OCI-LY1 (cell line): ENCODE results near the gene KRT39.

ENCODE experiments used
- H2AFZ ChIP-seq: fragments of 200-600 bp; sonication (generic), shearing (Covaris generic); 2 replicates; pipeline ENCODE4 v1.6.0; 2014; ENCODE audit warnings: antibody characterized with exemption, mild to moderate bottlenecking, low read length
- H3F3A ChIP-seq: fragments of 200-600 bp; sonication (generic), shearing (Covaris generic); 2 replicates; pipeline ENCODE4 v1.6.0; 2014; ENCODE audit warnings: mild to moderate bottlenecking, antibody characterized with exemption, low read length, moderate library complexity; ENCODE audit not compliant: insufficient read depth
- H3K27ac ChIP-seq: fragments of 200-600 bp; sonication (generic); 2 replicates; pipeline ENCODE4 v1.5.1; 2014; ENCODE audit warnings: low read length, mixed run types, mild to moderate bottlenecking, low read depth; ENCODE audit not compliant: poor library complexity, severe bottlenecking
- H3K27me3 ChIP-seq: fragments of 200-600 bp; sonication (generic); 2 replicates; pipeline ENCODE4 v1.6.0; 2014; ENCODE audit warnings: antibody characterized with exemption, mild to moderate bottlenecking, low read length, moderate library complexity; ENCODE audit not compliant: insufficient read depth
- H3K36me3 ChIP-seq: fragments of 200-600 bp; sonication (generic); 2 replicates; pipeline ENCODE4 v1.6.1; 2014; ENCODE audit warnings: mild to moderate bottlenecking, antibody characterized with exemption, low read length, moderate library complexity, mixed read lengths; ENCODE audit not compliant: insufficient read depth
- H3K4me1 ChIP-seq: fragments of 200-600 bp; sonication (generic); 2 replicates; pipeline ENCODE4 v1.5.1; 2014; ENCODE audit warnings: mild to moderate bottlenecking, low read length, moderate library complexity; ENCODE audit not compliant: insufficient read depth, severe bottlenecking
- H3K4me2 ChIP-seq: fragments of 200-600 bp; sonication (generic), shearing (Covaris generic); 2 replicates; pipeline ENCODE4 v1.6.1; 2014; ENCODE audit warnings: low read length
- H3K4me3 ChIP-seq: fragments of 200-600 bp; sonication (generic); 2 replicates; pipeline ENCODE4 v1.5.1; 2014; ENCODE audit warnings: low read length, low read depth, mild to moderate bottlenecking, mixed read lengths; ENCODE audit not compliant: poor library complexity, severe bottlenecking
- H3K79me2 ChIP-seq: fragments of 200-600 bp; shearing (Covaris generic); 2 replicates; pipeline ENCODE4 v1.6.1; 2016; ENCODE audit warnings: mixed run types, low read length, mixed read lengths; ENCODE audit not compliant: insufficient read depth
- H3K9ac ChIP-seq: fragments of 200-600 bp; sonication (generic), shearing (Covaris generic); 2 replicates; pipeline ENCODE4 v1.6.1; 2014; ENCODE audit warnings: mild to moderate bottlenecking, low read length, mixed read lengths
- H3K9me2 ChIP-seq: fragments of 200-600 bp; sonication (generic), shearing (Covaris generic); 2 replicates; pipeline ENCODE4 v1.6.1; 2014; ENCODE audit warnings: low read depth, mild to moderate bottlenecking, low read length, mixed read lengths
- H3K9me3 ChIP-seq: fragments of 200-600 bp; shearing (Covaris generic); 2 replicates; pipeline ENCODE4 v1.6.1; 2014; ENCODE audit warnings: low read length, mixed read lengths
- H4K20me1 ChIP-seq: fragments of 200-600 bp; sonication (generic), shearing (Covaris generic); 2 replicates; pipeline ENCODE4 v1.6.0; 2016; ENCODE audit warnings: mild to moderate bottlenecking, low read length; ENCODE audit not compliant: insufficient read depth
- EZH2 ChIP-seq: fragments of 200-600 bp; sonication (generic), shearing (Covaris generic); IDR thresholded peaks from 2 replicates; pipeline ENCODE4 v1.8.0; 2017; ENCODE audit warnings: borderline replicate concordance, mixed run types, mild to moderate bottlenecking, antibody characterized with exemption, low read length, moderate library complexity, mixed read lengths
- TF ChIP-seq, protein P1 (sequence below): fragments of 200-600 bp; sonication (generic), shearing (Covaris generic); IDR thresholded peaks from 2 replicates; pipeline ENCODE4 v1.5.1; 2017; ENCODE audit warnings: mild to moderate bottlenecking, antibody characterized with exemption, low read length, moderate library complexity, mixed read lengths

The KRT39 gene

DNA sequence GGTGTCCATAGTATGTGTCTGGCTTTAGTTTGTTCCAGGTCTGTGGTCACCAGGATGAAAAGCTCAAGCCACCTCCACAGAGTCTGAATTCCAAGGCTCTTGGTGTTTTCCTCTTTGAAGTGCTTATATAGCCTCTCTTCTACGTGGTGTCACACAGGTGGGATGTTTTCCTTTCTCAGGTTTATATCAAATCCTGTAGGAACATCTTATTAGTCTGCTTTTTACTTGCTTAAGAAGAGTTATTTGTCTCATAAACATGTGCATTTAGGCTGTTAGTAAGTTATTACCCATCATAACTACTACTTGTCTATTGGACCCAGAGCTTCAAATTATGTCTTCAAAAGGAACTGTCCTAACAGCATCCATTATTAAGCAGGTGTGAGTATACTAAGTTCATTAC lies at the start of gene KRT39:
KRT39 (minus strand) TSS at position 101 of the 400 bp plus-strand sequence; CDS start at position 9, 92 bp downstream.
- Histone ChIP-seq H3K4me3 (no peak within 1 kb of the TSS), H3K9me3 (no peaks in the 10 kb centered on the region), H3K27ac (no peak within 1 kb of the TSS), H2AFZ (no peak within 1 kb of the TSS), H3F3A (no peaks in the 10 kb centered on the region), H3K9ac (no peak within 1 kb of the TSS), H3K36me3 (no peaks in the 10 kb centered on the region), H3K79me2 (no peaks in the 10 kb centered on the region), H3K4me2 (no peak within 1 kb of the TSS), H4K20me1 (no peaks in the 10 kb centered on the region), H3K4me1 (no peaks in the 10 kb centered on the region), H3K9me2 (no peaks in the 10 kb centered on the region), H3K27me3 (no peaks in the 10 kb centered on the region)
- TF ChIP-seq, protein P1, sequence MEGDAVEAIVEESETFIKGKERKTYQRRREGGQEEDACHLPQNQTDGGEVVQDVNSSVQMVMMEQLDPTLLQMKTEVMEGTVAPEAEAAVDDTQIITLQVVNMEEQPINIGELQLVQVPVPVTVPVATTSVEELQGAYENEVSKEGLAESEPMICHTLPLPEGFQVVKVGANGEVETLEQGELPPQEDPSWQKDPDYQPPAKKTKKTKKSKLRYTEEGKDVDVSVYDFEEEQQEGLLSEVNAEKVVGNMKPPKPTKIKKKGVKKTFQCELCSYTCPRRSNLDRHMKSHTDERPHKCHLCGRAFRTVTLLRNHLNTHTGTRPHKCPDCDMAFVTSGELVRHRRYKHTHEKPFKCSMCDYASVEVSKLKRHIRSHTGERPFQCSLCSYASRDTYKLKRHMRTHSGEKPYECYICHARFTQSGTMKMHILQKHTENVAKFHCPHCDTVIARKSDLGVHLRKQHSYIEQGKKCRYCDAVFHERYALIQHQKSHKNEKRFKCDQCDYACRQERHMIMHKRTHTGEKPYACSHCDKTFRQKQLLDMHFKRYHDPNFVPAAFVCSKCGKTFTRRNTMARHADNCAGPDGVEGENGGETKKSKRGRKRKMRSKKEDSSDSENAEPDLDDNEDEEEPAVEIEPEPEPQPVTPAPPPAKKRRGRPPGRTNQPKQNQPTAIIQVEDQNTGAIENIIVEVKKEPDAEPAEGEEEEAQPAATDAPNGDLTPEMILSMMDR = no peak
- TF ChIP-seq EZH2 = no peak

DNA sequence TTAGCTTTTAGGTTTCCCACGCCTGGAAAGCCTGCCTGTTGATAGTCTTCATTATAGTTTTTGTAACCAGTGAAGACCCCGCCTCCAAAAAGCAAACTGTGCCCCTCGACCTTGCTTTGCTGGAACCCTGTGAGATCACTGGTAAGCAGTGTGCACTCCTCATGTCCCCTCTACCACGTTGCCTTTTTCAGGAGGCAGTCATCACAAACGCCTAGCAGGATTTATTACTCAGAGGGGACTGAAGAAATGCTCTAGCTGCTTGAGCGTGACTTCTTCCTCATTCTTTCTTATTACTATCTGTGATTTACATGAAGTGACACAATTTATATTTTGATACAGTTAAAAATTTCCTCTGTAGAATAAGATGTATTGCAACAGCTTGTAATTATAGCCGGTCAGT lies 48.7 kb upstream of the KRT39 start:
- Histone ChIP-seq H2AFZ (no peak overlapping the region), H3K27ac (no peak overlapping the region), H3K4me1 (no peaks in the 10 kb centered on the region), H3K79me2 (no peaks in the 10 kb centered on the region), H4K20me1 (no peaks in the 10 kb centered on the region), H3K36me3 (no peaks in the 10 kb centered on the region), H3K27me3 (no peaks in the 10 kb centered on the region), H3K9me3 (no peaks in the 10 kb centered on the region), H3K4me3 (no peak overlapping the region), H3K4me2 (no peak overlapping the region), H3K9me2 (no peaks in the 10 kb centered on the region), H3F3A (no peaks in the 10 kb centered on the region), H3K9ac (no peak overlapping the region)
- TF ChIP-seq EZH2 = no peak
- TF ChIP-seq, protein P1 = no peak

DNA sequence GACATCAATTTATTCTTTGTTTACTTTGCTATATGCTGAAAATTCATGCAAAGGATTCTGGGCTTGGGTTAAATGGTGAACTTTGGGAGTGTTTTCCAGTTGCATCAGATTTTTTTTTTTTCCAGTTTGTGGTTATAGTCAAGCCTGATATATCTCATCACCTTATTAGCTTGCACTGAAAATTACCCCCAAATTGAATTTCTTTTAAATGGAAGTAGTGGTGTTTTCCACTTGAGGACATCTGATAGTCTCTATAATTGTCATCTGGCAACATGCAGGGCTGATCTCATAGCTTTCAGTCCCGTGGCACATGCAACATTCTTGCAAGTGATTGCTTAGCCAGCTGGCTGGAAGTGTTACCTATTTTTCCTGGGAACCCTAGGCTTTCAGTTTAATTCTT lies 46.9 kb upstream of the KRT39 start:
- H3K4me2 ChIP-seq = no peak overlapping the region
- H3K27me3 ChIP-seq = no peaks in the 10 kb centered on the region
- TF ChIP-seq, protein P1 = no peak
- TF ChIP-seq EZH2 = no peak
- no peaks in the 10 kb centered on the region for H3K4me1 ChIP-seq
- no peak overlapping the region for H2AFZ ChIP-seq
- no peak overlapping the region for H3K27ac ChIP-seq
- no peaks in the 10 kb centered on the region for H3K36me3 ChIP-seq
- H3K9ac ChIP-seq = no peak overlapping the region
- H3F3A ChIP-seq = no peaks in the 10 kb centered on the region
- no peak overlapping the region for H3K4me3 ChIP-seq
- H3K9me3 ChIP-seq = no peaks in the 10 kb centered on the region
- H3K9me2 ChIP-seq = no peaks in the 10 kb centered on the region
- H4K20me1 ChIP-seq = no peaks in the 10 kb centered on the region
- H3K79me2 ChIP-seq = no peaks in the 10 kb centered on the region
